GM12872 (cell line): Measurements from ENCODE around the gene FGA.
A peak's percentile ranks its signal among the peaks of the same experiment; 100 is the strongest.

ENCODE experiments used
- TF ChIP-seq, protein P1 (sequence below): IDR thresholded peaks from 3 replicates; pipeline ENCODE4 v1.5.1; 2011; ENCODE audit warnings: low read depth, mild to moderate bottlenecking, low read length, moderate library complexity; ENCODE audit not compliant: insufficient read depth

The FGA gene

DNA sequence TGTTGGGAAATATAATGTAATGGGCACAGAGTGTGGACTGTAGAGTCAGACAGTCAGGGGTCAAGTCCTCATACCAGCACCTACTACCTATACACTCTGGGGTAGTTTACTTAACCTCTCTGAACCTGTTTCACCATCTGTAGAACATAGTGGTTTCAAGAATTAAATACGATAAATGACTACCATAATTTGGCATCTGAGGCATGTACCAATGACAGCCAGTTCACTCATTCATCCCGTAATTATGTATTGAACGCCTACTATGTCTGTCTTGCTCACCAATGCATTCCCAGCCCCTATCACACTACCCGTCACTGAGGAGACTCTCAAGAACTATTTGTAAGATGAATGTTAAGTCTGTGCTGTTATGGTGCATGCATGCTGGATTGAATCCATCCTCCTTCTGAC, 29.7 kb downstream of the FGA start:
- TF ChIP-seq, protein P1, sequence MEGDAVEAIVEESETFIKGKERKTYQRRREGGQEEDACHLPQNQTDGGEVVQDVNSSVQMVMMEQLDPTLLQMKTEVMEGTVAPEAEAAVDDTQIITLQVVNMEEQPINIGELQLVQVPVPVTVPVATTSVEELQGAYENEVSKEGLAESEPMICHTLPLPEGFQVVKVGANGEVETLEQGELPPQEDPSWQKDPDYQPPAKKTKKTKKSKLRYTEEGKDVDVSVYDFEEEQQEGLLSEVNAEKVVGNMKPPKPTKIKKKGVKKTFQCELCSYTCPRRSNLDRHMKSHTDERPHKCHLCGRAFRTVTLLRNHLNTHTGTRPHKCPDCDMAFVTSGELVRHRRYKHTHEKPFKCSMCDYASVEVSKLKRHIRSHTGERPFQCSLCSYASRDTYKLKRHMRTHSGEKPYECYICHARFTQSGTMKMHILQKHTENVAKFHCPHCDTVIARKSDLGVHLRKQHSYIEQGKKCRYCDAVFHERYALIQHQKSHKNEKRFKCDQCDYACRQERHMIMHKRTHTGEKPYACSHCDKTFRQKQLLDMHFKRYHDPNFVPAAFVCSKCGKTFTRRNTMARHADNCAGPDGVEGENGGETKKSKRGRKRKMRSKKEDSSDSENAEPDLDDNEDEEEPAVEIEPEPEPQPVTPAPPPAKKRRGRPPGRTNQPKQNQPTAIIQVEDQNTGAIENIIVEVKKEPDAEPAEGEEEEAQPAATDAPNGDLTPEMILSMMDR, result no peak

DNA sequence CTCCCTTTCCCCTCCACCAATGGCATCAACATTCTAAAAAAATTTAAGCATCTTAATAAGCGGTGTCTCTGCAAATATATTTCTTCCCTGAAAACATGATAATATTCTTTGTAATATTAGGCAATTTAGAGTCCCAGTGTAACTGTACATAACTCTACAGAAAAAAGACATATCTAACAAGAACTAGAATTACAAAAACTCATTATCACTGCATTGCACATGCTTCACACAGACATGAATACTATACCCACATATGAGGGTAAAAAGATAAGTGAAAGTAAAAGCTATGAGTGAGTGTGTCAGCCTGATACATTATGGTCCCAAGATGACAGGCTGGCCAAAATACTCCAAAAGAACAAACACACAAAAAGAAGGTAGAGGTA, 30.1 kb downstream of the FGA start:
- TF ChIP-seq, protein P1, result no peak

DNA sequence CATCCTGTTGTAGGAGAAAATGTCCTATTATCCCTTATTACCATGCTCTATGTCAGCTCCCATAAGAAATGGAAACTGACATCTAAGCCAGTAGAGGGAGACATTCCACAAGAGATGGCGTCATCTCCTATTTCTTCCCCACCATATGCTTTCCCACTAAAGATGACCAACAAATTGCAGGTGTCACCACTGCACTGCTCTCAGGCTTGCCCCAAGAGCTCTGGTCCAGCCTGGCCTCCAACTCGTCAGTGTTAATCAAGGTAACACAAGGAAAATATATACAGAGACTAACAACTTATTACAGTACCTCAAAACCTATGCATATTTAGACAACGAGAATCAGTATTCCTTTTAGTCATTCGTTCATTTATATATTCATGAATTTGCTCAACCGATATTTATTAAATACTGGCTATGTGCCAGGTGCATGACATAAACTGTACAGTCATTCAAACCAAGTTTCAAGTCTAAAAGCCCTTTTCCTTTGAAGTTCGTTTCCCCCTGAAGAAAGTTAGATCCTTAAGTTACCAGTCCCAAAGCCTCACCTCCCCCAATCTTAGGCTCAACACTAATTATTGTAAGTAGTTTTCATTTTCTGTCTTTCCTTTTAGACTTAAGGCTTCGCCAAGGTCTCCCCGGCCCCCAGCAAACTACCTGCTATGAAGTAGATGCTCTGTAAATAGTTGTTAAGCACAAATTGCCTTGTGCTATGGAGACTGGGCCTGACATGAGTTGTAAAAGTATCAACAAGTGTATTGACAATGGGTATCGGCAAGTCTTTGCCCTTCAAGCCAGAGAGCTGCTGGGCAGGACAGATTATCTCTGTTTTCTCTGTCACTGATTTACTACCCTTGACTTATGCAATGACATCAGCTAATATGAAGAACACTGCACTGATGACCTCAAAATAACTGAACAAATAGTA, 30.8 kb downstream of the FGA start:
- TF ChIP-seq, protein P1, result peak; percentile 61

DNA sequence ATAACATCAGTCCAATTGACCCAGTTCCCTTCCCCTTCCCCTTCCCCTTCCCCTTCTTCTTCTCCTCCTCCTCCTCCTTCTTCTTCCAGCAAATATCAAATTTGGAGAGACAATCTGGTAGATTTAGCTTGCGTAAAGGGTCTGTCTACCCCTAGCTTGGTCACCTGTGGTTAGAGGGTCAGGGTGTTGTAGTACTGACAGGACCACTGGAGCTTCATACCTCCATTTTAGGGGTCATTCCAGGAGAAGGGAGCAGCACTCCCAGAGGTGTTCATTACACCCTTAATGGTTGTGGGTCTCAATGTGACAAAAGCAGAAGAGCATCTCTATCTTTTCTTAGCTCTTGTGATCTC, 31.4 kb downstream of the FGA start:
- TF ChIP-seq, protein P1, result no peak

DNA sequence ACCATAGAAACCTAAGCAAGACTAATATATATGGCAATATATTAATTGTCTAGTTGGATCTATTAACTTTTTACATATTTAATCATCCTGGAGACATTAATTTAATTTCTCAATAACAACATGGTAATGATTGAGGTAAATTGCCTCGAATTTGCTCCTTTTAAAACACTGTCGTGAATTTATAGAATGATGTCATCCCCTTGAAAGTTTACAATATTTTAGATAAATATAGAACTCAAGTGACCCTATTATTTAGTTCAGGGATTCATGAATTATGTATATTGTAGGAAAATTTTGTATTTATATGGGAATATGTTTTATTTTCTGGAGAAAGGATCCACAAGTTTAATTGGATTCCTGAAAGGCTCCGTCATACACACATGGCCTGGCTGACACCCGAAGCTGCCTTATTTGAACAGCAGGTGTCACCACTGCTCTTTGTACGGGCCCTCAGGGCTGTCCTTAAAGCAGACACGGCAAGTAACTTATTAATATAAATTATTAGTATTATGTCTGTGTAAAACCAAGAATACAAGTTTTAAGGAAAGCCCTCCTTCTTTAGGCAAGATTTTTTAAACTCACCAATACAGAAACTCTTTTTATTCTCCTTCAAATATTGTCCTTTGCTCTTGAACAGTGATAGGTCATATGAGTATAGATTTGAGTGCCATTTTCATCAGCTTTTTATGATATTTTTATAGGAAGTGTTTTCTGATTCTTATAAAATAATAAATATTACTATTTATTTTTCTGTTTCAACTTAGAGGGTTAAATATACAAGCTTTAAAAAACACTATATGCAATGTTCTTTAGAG, 38.5 kb downstream of the FGA start:
- TF ChIP-seq, protein P1, result peak; percentile 75

DNA sequence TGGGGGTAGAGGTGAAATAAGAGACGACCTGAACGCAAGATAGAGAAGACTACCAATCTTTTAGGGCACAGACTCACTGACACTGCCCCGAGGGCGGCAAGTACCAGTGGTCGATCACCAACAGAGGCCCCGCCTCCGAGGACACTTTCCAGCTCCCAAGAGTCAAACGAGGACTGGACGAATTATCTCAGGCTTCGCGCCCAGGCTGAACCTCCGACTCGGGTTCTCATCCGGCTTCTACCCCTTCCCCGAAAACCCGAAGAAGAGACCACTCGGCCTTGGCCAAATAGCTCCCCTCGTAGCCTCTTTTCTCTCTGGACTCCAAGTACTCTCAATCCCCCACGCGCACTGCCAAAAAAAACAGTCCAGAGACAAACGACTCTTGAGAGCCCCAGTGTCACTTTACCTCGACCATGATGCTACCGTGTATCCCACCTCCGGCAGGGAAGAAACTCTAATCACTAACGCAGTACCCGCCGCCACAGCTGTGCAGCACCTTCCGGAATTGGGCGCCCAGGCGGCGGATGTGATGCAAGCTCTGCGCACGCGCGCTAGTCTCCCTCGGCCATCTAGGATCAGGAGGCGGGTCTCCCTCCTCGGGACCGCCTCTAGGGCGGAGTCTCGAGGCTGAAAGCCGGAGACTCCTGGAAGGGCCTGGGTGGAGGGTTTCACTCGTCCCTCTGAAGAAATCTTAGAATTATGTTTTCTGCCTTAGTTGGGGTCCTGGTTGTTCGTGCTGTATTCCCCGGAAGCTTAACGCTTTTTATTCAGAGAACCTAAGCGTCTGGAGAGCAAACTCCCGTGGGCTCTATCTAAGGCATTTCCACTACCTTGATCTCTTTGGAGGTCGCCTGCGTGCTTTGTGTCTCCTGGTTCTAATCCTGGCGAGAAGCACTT, 40.4 kb downstream of the FGA start, which contains the start of gene PLRG1:
TSS of gene PLRG1 (minus strand) at position 507 of the 897 bp plus-strand sequence. CDS start at position 415, 92 bp downstream.
- TF ChIP-seq, protein P1, result no peak
